Fibroblast of gingiva (primary cell): ENCODE data around the gene PGGHG.
A peak's percentile ranks its signal among the peaks of the same experiment; 100 is the strongest.
"Not testable (repeated sequence)": the region's sequence is repeated elsewhere in the genome, so short reads cannot be mapped to it uniquely, and the experiment has no call there.

ENCODE experiments used
- DNase-seq: peaks from one replicate; pipeline ENCODE4 v3.0.0-alpha.2; 2011; ENCODE audit warnings: low read depth

The PGGHG gene

DNA sequence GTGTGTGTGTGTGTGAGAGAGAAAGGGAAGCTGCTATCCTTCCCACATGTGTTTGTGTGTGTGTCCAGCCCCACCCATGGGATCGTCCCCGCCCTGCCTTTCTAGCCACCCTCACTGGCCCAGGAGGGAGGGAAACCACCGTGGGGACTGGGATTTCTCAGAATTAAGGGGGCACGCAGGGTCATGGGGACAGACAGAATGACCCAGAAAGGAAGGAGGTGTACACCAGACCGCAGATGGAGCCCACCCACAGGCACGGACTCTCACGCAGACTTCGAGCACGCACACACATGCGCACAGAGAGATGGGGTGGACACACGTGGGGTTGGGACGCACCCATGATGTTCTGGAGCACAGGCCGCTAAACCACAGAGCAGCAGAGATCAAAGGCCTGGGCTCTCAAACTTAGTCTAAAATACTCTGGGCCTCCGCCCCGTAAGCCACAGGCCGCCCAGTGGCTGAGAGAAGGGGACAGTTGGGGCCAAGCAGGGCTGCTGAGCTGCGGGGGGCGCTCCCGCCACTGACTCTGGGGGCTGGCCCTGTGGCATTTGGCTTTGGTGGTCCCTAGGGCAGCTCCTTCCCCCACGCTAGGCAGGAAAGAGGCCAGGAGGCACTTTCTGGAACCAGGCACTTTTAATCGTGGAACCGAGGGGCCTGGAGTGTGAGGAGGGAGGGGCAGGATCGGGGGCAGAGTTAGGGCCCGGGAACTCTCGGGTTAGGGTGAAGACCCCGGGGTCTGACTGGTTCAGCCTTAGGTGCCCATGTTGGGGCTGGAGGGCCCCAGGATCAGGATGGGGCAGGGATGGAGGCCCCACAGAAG, 8.9 kb downstream of the PGGHG start:
- DNase-seq = peak; percentile 52

GRCh38 chr11:298406-299065, 9.6 kb downstream of the PGGHG start:
- no peak for DNase-seq

DNA sequence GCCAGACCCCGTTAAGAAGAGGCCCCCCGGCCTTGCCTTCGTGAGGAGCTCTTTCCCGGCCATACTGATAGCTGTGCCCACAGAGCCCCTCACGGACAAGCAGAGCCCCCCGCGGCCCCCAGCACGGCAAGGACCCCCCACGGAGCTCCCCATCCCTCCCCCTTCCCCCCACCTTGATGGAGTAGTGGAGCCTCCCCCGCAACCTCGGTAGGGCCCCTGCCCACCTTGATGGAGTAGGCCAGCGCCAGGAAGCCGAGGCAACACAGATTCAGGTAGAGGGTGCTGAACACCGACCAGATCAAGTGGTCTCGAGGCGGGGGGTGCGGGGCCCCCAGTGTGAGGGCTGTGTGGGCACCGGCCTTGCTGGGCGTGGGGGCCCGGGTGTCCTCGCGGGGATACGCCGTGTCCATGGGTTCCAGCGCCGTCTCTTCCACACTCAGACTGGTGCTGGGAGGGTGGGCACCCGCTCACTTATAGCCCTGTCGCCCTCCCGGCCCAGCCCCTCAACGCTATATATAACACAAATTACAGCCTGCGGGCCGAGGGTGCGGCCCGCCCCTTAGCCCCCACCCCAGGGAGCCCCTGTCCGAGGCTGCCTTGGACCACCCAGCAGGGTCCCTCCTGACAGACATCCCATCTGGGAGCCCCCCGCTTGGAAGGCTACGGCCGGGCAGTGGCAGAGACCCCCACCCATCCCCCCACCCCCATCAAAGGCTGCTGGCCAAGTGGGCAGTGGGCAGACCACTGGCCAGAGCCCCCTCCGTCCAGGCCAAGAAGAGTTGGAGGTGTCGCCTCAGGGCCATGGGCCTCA, 10.4 kb downstream of the PGGHG start, which contains the start of gene IFITM5:
Gene IFITM5 (minus strand): TSS at position 446 of the 811 bp plus-strand sequence. CDS start 36 bp downstream, at position 410.
- DNase-seq = no peak

GRCh38 chr11:299951-300735, 11.2 kb downstream of the PGGHG start:
- DNase-seq = peak; percentile 22

- DNase-seq = no peak
Observed at GRCh38 chr11:303363-303762, 14.4 kb downstream of the PGGHG start.

DNA sequence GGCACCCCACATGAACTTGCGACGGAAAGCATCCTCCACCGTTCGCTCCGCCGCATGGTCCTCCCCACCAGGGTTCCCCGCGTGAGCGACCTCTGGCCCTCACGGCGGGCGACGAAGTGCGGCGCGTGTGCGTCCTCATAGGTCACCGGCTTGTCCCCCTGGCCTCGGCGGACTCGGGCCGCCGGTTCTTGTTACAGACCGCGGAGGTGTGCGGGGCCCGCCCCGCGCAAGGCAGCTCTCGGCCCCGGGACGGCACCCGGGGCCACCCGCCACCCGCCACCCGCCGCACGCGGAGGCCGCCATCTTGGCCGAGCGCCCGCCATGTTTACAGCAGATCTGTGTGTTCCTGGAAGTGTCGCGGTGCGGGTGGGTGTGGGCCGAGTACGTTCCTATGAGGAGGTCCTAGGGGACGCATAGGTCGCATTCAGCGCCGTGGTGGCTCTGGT, 15.2 kb downstream of the PGGHG start:
- no peak for DNase-seq

DNA sequence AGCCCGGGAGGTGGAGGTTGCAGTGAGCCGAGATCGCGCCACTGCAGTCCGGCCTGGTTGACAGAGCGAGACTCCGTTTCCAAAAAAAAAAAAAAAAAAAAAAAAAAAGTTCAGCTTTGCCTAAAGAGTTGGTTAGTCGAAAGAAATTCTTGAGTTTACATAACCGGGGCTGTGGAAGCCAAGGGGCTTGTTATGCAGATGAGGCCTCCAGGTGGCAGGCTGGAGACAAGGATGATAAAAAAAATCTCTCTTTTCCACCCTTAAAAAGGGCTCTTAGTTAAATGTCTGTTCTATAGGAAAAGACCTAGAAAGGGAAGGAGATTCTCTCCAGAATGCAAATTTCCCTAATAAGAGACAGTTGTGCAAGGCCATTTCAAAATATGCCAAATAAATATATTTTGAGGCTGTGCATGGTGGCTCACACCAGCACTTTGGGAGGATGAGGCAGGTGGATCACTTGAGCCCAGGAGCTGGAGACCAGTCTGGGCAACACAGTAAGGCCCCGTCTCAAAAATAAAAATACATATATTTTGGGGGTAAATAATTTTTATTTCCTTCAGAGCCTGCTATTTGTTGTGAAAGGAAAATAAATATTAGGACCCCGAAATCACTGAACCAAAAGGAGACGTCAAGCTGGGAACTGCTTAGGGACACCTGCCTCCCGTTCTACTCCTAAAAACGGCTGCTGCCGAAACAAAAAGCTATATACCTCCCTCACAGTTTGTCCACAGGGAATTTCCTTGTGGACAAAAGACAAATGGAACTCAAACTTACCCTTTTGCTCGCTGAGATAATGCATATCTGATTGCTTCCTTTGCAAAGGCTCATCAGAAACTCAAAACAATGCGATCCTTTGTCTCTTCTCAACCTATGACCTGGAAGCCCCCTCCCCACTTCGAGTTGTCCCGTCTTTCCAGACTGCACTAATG, 16.3 kb downstream of the PGGHG start:
- DNase-seq = peak; percentile 78

DNA sequence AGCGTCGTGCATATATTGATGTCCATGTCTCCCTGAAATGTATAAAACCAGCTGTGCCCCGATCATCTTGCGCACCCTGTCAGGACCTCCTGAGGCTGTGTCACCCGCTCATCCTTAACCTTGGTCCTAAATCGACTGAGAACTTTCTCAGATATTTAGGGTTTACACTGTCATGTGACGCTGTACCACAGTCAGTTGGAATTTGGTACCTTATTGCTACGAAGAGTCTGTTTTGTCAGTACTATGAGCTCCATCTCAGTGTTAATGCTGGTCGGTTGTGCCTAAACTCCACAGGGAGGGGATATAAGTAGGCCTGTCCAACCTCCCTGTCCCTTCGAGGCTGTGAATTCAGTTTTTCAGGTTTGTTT, 16.9 kb downstream of the PGGHG start:
- no peak for DNase-seq

DNA sequence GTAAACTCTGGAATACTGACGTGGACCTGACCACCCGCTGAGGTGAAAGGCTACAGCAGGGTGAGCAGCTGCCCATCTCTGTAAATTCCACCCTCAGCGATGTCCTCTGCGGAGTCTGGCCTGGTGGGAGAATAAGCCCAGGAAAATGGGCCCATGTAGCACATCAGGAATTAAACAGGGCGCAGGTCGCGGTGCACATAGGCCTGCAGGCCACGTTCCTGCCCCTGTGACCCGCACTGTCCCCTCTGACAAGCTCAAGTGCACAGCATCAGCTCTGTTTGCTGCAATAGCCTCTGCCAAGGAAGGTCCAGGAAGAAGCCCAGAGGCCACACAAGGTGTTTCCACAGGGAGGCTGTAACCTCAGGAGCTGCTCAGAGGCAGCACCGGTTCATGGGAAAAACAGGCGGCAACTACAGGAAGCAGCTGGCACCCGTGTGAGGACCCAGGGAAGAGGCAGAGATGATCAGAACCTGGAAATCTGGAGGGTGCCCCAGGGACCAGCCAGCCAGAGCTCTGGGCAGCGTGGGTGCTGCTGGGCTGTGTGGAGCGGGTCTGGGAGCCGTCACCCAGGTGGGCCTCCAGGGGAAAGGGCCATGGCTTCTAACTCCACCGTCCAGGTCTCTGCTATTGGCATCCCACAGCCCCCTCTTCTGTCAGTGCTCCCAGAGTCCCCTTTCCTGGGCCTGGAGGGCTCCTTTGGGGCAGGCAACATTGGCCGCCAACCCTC, 17.9 kb downstream of the PGGHG start:
- DNase-seq = no peak

GRCh38 chr11:307766-308708, 19.1 kb downstream of the PGGHG start, which contains the start of gene IFITM2:
TSS of gene IFITM2 (plus strand) at chr11:307816. CDS start at chr11:308193, 377 bp downstream.
- DNase-seq = peak; percentile 96

GRCh38 chr11:308740-309665, 20.1 kb downstream of the PGGHG start:
- not testable (repeated sequence) for DNase-seq

GRCh38 chr11:309979-310572, 21.1 kb downstream of the PGGHG start:
- DNase-seq = not testable (repeated sequence)

DNA sequence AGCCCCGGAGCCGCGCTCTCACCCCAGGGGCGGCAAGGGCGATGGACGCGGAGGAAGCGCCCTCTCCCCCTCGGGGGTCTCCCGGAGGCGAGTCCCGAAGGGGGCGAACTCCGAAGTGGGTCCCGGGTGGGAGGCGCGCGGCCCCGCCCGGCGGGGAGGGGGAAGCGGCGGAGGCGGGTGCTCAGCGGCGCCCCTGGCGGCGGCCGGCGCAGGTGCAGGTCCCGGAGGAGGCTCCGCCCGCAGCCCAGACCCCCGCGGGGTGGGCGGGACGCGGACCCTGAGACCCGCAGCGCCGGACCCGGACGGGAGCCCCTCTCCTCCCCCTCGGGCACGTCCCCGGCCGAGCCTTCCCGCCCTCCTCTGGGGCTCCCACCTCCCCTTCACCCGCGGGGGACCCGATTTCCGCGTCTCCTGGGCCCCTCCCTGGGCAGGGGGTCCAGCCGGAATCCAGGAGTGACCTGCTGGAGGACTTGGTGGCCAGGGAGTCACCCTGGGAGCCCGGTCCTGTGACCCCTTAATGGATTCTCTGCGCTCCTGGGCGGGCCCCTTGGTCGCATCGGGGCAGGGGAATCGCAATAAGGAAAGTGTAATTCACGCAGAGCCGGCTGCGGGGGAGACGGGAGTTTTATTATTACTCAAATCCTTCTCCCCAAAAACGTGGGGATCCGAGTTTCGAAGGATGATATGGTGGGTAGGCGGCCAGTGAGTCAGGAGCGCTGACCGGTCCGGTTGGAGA, 22.3 kb downstream of the PGGHG start:
- DNase-seq = not testable (repeated sequence)

GRCh38 chr11:312092-312816, 23.3 kb downstream of the PGGHG start:
- DNase-seq = peak; percentile 38

DNA sequence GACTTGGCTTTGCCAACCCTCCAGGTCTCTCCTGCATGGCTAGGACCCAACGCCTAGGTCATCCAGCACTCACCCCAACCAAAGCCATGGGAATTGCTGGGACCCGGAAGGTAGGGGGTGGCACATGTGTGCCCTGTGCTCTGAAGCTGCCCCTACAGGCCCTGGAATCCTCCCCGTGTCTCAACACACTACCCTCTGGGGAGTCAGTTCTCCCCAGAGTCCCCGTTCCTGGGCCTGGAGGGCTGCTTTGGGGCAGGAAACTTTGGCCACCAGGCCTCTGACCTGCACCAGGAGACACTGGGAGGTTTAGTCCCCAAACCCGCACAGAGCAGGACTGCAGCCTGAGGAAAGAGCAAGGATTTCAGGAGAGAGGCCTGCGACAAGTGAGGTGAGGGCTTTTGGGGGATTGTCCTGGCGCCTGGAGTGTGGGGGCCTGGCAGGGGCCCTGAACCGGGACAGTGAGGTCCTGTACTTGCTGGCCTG, 24.4 kb downstream of the PGGHG start:
- DNase-seq = peak; percentile 15
